ENCODE results near the gene PPP2R5C.

PPP2R5C gene

DNA sequence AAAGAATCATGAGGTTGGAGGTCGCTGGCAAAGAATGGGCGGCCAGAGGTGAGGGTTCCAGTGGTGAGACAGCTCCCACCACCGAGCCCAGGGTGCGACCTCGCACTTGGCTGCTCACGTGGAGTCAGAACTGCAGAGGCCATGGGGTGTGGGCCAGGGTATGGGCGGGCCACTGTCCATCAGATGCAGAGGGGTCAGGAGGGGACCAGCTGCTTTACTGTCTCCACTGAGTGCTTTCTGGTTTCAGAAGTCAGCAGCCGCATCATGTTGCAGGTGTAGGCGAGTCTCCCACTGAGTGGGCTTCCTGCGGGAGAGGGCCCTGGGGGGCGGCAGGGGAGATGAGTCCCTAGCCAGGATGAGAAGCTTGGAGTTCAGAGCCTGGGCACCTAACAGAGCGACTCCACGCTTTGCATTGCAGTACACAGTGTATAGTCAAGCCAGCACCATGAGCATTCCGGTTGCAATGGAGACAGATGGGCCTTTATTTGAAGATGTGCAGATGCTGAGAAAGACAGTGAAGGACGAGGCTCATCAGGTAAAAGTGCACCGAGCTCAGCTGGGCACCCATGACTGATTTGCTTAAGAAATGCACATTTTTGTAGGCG, 156.0 kb downstream of the PPP2R5C start:
- TF ChIP-seq ZFP30 (CRISPR knock-in tag; IDR thresholded peaks at IDR 0.05) (no peak), ZC3H10 (CRISPR knock-in tag; IDR thresholded peaks at IDR 0.05) (no peak), OSR1 (CRISPR knock-in tag; IDR thresholded peaks at IDR 0.05) (no peak)
- peak; percentile 24 for ATAC-seq

DNA sequence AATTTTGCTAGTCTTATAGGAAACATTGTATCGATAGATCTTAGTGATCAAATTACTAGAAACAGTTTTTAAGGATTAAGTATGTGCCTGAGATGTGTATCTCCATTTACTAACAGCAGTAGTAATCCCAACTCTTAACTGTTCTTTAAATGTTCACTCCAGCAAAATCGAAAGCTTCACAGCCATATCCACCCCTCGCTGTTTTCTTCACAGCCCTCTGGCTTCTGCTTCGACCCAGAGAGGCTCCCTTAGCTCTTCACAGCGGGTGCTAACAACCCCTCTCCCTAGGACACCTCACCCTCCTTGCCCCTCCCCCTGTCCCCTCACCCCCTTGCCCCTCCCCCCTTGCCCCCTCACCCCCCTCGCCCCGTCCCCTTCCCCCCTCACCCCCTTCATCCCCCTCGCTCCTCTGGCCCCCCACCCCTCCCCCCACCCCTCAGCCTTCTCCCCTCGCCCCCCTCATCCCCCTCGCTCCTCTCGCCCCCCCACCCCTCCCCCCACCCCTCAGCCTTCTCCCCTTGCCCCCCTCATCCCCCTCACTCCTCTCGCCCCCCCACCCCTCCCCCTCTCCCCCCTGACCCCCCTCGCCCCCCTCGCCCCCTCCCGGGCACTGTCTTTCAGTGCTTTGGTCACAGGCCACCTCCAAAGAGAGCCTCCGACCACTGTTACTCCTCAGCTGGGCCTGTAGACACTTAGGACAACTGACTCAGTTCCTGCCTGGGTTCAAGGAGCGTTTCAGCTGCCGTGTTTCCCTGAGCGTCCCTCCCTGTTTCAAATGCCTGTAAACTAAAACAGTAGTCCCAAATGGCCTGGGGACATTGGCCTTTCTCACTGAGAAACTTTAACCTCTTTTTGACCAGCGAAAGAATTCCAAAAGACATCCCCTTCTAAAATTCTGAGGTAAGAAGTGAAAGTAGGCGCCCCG, 156.8 kb downstream of the PPP2R5C start:
- no peak for ATAC-seq
- TF ChIP-seq ZNF8 (CRISPR knock-in tag; IDR thresholded peaks at IDR 0.05) (no peak), OSR1 (CRISPR knock-in tag; IDR thresholded peaks at IDR 0.05) (no peak), ZFP30 (CRISPR knock-in tag; IDR thresholded peaks at IDR 0.05) (no peak), RARB (CRISPR knock-in tag; IDR thresholded peaks at IDR 0.05) (no peak), GLIS3 (CRISPR knock-in tag; IDR thresholded peaks at IDR 0.05) (no peak)
- TF ChIP-seq, protein P1, sequence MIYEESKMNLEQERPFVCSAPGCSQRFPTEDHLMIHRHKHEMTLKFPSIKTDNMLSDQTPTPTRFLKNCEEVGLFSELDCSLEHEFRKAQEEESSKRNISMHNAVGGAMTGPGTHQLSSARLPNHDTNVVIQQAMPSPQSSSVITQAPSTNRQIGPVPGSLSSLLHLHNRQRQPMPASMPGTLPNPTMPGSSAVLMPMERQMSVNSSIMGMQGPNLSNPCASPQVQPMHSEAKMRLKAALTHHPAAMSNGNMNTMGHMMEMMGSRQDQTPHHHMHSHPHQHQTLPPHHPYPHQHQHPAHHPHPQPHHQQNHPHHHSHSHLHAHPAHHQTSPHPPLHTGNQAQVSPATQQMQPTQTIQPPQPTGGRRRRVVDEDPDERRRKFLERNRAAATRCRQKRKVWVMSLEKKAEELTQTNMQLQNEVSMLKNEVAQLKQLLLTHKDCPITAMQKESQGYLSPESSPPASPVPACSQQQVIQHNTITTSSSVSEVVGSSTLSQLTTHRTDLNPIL (CRISPR knock-in tag; IDR thresholded peaks at IDR 0.05; ENCODE audit: low read depth): no peak
- TF ChIP-seq, protein P2, sequence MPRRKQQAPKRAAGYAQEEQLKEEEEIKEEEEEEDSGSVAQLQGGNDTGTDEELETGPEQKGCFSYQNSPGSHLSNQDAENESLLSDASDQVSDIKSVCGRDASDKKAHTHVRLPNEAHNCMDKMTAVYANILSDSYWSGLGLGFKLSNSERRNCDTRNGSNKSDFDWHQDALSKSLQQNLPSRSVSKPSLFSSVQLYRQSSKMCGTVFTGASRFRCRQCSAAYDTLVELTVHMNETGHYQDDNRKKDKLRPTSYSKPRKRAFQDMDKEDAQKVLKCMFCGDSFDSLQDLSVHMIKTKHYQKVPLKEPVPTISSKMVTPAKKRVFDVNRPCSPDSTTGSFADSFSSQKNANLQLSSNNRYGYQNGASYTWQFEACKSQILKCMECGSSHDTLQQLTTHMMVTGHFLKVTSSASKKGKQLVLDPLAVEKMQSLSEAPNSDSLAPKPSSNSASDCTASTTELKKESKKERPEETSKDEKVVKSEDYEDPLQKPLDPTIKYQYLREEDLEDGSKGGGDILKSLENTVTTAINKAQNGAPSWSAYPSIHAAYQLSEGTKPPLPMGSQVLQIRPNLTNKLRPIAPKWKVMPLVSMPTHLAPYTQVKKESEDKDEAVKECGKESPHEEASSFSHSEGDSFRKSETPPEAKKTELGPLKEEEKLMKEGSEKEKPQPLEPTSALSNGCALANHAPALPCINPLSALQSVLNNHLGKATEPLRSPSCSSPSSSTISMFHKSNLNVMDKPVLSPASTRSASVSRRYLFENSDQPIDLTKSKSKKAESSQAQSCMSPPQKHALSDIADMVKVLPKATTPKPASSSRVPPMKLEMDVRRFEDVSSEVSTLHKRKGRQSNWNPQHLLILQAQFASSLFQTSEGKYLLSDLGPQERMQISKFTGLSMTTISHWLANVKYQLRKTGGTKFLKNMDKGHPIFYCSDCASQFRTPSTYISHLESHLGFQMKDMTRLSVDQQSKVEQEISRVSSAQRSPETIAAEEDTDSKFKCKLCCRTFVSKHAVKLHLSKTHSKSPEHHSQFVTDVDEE (CRISPR knock-in tag; IDR thresholded peaks at IDR 0.05): no peak
- TF ChIP-seq, protein P3, sequence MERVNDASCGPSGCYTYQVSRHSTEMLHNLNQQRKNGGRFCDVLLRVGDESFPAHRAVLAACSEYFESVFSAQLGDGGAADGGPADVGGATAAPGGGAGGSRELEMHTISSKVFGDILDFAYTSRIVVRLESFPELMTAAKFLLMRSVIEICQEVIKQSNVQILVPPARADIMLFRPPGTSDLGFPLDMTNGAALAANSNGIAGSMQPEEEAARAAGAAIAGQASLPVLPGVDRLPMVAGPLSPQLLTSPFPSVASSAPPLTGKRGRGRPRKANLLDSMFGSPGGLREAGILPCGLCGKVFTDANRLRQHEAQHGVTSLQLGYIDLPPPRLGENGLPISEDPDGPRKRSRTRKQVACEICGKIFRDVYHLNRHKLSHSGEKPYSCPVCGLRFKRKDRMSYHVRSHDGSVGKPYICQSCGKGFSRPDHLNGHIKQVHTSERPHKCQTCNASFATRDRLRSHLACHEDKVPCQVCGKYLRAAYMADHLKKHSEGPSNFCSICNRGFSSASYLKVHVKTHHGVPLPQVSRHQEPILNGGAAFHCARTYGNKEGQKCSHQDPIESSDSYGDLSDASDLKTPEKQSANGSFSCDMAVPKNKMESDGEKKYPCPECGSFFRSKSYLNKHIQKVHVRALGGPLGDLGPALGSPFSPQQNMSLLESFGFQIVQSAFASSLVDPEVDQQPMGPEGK (CRISPR knock-in tag; IDR thresholded peaks at IDR 0.05; ENCODE audit: borderline replicate concordance): no peak

DNA sequence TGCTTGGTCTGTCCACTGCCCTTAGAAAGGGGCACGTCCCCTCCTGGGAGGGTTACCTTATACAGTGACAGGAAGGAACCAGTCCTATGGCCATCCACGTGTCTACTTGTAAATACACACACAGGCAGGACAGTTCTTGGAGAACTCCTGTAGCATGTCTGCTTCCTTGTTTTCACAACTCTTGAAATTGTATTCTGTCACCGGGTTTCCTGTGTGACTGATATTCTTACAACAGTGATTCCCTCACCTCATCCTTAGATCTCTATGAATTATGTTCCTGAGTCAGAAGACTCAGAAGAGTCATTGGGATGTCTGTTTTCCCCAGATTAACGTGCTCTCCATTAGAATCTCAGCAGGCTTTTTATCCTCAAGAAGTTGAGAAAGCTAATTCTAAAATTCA, 158.8 kb downstream of the PPP2R5C start:
- TF ChIP-seq BACH2 (CRISPR knock-in tag; IDR thresholded peaks at IDR 0.05; ENCODE audit: borderline replicate concordance): no peak
- TF ChIP-seq ZFP3 (CRISPR knock-in tag; IDR thresholded peaks at IDR 0.05): no peak
- no peak for TF ChIP-seq CSDC2 (CRISPR knock-in tag; IDR thresholded peaks at IDR 0.05)
- TF ChIP-seq, protein P1 (CRISPR knock-in tag; IDR thresholded peaks at IDR 0.05; ENCODE audit: low read depth): no peak
- TF ChIP-seq TCF4 (CRISPR knock-in tag; IDR thresholded peaks at IDR 0.05; ENCODE audit: borderline replicate concordance): no peak
- no peak for TF ChIP-seq TOX (CRISPR knock-in tag; IDR thresholded peaks at IDR 0.05; ENCODE audit: borderline replicate concordance)
- TF ChIP-seq ZC3H10 (CRISPR knock-in tag; IDR thresholded peaks at IDR 0.05): no peak
- TF ChIP-seq, protein P3 (CRISPR knock-in tag; IDR thresholded peaks at IDR 0.05; ENCODE audit: borderline replicate concordance): no peak
- TF ChIP-seq OSR1 (CRISPR knock-in tag; IDR thresholded peaks at IDR 0.05): no peak
- no peak for TF ChIP-seq ISL1 (CRISPR knock-in tag; IDR thresholded peaks at IDR 0.05)
- ATAC-seq: no peak

DNA sequence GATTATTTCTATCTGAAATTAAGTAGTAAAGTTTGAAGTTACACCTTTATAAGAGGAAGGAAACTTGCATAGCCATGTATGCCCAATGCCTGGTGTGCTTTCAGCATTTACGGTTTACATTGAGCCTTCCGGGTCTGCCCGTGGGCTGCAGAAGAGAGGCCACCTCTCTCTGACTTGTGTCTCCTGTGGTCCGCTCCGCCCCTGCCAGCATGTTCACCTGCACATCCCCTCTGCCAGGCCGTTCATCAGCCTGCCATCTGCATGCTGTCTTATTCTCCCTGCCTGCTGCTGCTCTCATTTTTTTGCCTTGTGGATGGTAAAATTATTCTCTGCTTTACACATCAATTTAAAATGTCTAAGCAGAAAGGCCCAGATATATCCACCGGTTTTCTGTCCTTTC, 161.4 kb downstream of the PPP2R5C start:
- ATAC-seq: no peak
- TF ChIP-seq ISL1 (CRISPR knock-in tag; IDR thresholded peaks at IDR 0.05): no peak
- TF ChIP-seq TCF4 (CRISPR knock-in tag; IDR thresholded peaks at IDR 0.05; ENCODE audit: borderline replicate concordance): no peak
- TF ChIP-seq ZC3H10 (CRISPR knock-in tag; IDR thresholded peaks at IDR 0.05): no peak
- TF ChIP-seq ZNF70 (CRISPR knock-in tag; IDR thresholded peaks at IDR 0.05): no peak
- TF ChIP-seq SNAI2 (CRISPR knock-in tag; IDR thresholded peaks at IDR 0.05): no peak
- TF ChIP-seq ZFP3 (CRISPR knock-in tag; IDR thresholded peaks at IDR 0.05): no peak
- no peak for TF ChIP-seq TOX (CRISPR knock-in tag; IDR thresholded peaks at IDR 0.05; ENCODE audit: borderline replicate concordance)
- TF ChIP-seq, protein P4, sequence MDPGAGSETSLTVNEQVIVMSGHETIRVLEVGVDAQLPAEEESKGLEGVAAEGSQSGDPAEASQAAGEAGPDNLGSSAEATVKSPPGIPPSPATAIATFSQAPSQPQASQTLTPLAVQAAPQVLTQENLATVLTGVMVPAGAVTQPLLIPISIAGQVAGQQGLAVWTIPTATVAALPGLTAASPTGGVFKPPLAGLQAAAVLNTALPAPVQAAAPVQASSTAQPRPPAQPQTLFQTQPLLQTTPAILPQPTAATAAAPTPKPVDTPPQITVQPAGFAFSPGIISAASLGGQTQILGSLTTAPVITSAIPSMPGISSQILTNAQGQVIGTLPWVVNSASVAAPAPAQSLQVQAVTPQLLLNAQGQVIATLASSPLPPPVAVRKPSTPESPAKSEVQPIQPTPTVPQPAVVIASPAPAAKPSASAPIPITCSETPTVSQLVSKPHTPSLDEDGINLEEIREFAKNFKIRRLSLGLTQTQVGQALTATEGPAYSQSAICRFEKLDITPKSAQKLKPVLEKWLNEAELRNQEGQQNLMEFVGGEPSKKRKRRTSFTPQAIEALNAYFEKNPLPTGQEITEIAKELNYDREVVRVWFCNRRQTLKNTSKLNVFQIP (CRISPR knock-in tag; IDR thresholded peaks at IDR 0.05; ENCODE audit: borderline replicate concordance, low read depth): no peak
- no peak for TF ChIP-seq BACH2 (CRISPR knock-in tag; IDR thresholded peaks at IDR 0.05; ENCODE audit: borderline replicate concordance)
- TF ChIP-seq PPARA (CRISPR knock-in tag; IDR thresholded peaks at IDR 0.05; ENCODE audit: borderline replicate concordance): no peak
- TF ChIP-seq, protein P2 (CRISPR knock-in tag; IDR thresholded peaks at IDR 0.05): no peak

Data from SK-N-SH treated with all-trans-retinoic acid at 6 μM for 48 hours (cell line).